Stimulated activated CD4-positive, alpha-beta T cell treated with anti-CD3 and anti-CD28 coated beads, Interleukin-2, amount 100 ng/mL, for 48 hours (primary cell): Measurements from ENCODE around the gene ZFYVE27.

Experiments
- DNase-seq, 2 donors: peaks; one replicate each; pipeline ENCODE4 v3.0.0-alpha.2; 2020

ZFYVE27 gene

DNA sequence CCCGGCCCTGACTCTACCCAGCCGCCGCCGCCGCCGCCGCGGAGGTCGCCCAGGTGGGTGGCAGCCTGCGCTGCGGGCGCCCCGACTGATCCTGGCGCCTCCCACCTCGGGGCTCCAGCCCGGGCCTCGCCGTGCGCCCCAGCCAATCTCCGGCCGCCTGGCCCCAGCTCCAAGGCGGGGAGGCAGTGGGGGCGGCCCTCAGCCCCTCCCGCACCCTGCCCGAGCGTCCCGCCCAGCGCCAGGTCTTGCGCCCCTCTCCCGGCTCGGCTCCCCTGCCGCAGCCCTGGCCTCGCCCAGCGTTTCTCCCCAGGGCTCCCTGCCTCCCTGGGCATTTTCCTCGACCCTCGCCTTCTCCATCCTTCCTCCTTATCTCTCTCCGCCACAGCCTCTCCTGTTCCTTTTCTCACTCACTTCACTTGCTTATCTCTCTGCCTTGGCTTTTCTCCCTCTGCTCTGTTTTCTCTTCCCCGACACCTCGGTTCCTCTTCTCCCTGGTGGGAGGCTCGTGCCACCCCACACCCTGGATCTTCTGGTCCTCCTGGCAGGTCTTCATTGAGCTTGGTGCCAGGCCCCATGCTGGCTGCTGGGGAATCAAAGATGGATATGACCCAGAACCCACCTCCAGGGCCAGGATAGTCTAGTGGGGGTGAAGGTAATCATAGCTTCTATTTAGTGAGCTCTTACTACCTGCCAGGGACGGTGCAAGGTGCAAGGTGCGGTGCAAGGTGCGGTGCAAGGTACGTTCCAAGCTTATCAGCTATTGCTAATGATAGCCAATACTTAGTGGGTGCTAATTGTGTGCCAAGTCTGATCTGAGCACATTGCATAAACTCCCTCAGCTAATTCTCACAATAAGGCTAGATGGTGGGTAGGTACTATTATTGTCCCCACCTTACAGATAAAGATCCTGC, 35.2 kb downstream of the ZFYVE27 start, which contains the start of gene SFRP5:
Gene SFRP5, minus strand, starts transcription at position 87 of the 911 bp plus-strand sequence. CDS start 166 bp downstream, outside the sequence.
- no peak for DNase-seq

DNA sequence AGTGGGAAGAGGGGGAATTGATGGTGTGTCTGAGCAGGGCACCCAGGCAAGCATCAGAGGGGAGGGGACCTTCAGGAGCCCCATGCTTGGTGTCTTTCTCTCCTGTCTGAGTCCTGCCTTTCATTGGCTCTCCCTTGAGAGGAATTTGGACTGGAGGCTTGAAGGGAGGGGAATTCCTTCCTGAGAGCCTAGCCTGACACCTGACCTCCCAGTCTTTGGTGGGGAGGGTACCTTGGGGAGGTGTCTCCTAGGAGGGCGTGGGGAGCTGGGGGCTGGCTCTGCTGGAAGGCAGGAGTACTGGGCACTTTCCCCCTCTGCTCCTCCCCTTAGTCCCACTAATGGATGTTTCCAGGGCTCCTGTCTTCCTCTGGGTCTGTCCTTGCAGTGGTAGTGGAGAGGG, 36.2 kb downstream of the ZFYVE27 start:
- DNase-seq, result no peak

DNA sequence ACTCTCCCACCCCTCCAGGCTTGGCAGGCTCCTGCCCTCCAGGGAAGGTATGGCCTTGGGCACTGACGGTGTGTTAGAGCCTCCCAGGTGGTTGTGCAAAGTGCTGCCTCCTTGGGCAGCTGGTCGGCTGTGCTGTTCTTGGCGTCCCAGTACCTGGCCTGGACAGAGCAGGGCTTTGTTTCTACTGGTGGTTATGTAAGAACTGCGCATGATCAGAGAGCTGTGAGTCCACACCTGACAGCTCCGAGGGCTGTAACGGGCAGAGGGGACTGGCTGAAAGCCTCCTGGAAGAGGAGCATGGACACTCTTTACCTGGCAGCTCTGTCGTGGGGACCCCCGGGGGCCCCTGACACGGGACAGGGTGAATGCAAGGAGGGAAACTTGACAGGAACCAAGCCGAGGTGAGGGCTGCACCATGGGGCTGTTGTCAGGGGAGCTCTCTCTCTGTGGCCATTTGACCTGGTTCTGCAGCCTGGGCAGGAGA, 37.9 kb downstream of the ZFYVE27 start:
- DNase-seq, result no peak

DNA sequence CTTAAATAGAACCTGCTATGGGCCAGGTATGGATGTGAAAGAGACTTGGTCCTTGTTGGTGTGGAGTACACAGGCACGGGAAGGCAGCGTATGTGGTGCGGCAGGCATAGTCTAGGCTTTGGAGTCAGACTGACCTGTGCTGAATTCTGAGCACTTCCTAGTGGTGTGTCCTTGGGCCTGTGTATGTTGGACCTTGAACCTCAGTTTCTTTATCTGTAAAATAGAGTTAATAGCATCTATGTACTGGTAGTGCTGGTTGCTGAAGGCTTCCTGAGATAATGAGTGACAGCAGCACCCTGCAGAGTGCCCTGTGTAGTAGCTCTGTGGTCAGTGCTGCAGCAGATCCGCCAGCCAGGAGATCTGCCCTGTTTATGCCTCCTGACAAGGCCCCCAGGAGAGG, 40.2 kb downstream of the ZFYVE27 start:
- DNase-seq, result no peak

DNA sequence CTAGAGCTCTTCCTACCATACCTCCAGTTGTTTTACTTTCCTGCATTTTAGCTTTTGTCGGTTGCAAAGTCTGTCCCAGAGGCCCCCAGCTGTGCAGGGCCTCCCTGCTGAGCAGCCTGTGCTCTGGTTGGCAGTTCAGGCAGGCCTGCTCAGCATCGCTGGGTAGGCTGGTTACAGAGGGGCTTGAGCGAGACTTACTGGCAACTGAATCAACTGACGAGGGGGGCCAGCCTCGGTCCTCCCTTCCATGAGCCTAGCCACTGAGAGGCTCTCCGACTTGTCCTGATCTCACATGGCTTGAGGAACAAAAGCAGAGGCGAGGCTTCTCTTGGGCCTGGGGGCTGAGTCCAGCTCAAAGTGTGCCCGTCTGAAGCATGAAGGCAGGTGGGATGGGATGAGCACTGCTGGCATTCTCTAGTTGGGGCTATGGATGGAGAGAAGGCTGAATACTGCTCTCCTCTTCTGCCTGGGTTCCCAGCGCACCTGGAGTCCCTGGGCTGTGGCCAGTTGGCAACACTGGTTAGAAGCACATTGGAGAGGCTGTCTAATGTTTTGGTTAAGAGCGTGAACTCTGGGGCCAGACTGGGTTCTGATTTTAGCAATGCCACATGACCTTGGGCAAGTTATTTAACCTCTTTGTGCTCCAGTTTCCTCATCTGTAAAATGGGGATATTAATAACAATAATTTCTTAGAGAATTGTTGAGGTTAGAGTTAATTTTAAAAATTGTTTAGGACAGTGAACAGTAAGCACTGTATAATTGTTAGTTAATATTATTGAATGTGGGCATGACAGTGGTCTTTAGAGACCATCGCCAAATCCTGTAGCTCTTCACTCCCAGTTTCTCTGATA, 41.7 kb downstream of the ZFYVE27 start:
- no peak for DNase-seq

DNA sequence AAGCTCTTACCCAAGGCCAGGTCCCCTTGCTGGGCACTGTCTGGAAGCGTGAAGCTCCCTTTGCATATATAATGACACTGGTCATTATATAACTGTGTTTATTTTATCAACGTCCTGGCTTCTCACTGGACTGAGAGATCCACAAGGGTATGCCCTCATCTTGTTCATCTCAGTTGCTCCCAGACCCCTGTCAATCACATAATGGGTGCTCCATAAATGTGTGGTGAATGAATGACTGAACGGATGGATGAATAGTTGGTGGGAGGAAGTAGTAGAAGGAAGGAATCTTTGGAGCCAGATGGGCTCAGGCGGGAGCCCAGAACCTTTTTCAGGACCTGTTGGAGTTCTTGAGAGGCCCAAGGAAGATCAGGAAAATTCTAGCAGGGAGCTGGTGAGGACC, 42.6 kb downstream of the ZFYVE27 start:
- no peak for DNase-seq

DNA sequence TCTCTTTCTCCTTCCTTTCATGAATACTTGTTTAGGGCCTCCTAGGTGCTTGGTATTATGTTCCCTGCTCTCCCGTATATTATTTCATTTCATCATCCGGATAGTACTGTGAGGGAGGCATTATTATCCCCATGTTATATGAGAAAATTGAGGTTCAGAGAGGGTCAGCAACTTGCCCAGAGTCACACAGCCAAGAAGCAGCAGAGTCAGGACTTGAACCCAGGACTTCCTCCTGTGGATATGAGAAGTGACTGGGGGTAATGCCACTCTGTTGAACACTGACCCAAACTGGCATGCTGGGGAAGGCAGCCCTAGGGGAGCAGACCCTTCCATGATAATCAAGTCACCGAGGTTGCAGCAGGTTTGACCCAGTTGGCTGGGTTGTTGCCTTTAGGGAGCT, 43.0 kb downstream of the ZFYVE27 start:
- DNase-seq, result no peak

DNA sequence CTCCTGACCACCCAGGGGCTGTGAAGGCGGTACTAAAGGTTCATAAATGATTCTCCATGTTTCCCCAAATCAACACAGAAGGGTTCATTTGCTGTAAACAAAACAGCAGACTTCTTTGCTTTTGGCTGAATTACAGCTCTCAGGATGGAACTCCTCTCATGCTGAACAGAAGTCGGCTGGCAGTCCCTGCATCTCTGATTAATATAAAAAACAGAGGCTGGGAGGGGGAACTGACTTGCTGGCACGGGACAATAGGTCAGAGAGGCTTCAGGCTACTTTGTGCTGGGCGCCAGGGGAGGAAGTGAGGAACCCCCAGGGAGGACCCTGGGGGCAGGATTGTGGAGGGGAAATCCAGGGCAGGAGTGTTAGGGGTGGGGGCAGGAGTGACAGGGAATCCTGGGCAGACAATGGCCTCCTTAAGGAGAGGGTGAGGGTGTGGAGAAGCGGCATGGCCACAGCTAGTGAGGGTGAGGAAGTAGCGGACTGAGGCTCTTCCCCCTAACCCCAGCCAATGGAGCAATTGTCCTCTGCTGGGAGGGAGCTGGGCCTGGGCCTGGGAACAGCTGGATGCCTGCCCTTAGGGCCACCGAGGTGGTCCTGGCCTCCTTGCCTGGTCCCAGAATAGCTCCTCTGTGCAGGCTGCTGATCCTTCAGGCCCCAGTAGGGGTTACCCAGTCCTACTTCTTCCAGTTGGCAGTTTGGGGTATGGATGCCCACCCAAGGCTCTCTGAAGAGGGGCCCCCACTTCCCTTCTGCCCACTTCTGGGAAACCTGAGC, 44.1 kb downstream of the ZFYVE27 start:
- no peak for DNase-seq

DNA sequence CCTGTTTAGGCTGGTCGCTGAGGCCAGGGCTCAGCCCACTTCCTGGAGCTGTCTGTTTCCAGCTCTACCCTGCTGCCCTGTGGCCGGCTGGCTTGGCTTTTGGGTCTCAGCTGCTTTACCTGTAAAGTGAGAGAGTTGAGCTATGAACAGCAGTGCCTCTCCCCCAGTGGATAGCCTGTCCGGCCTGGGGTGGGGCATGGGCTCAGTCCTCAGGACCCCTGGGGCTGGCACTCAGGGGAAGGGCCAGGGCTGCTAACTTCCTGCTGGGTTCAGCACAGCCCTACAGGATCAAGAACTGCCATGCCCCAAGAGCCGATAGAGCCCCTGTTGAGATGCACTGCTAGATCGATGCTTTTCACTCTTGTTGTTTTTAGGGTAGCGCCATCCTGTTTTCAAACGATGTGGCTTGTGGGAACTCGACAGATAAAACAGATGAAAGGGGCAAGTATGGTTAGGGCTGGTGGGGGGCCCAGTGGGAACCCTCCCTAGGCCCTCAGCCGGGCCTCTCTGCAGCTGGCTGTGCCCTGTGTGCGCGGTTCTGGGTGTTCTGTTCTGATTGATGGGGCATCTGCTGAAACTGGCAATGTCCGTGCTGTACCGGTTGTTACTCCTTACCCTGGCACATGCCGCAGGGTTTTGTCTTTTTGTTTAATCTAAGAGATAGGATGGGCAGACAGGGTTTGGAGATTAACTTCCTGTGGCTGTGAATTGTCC, 44.8 kb downstream of the ZFYVE27 start:
- no peak for DNase-seq

DNA sequence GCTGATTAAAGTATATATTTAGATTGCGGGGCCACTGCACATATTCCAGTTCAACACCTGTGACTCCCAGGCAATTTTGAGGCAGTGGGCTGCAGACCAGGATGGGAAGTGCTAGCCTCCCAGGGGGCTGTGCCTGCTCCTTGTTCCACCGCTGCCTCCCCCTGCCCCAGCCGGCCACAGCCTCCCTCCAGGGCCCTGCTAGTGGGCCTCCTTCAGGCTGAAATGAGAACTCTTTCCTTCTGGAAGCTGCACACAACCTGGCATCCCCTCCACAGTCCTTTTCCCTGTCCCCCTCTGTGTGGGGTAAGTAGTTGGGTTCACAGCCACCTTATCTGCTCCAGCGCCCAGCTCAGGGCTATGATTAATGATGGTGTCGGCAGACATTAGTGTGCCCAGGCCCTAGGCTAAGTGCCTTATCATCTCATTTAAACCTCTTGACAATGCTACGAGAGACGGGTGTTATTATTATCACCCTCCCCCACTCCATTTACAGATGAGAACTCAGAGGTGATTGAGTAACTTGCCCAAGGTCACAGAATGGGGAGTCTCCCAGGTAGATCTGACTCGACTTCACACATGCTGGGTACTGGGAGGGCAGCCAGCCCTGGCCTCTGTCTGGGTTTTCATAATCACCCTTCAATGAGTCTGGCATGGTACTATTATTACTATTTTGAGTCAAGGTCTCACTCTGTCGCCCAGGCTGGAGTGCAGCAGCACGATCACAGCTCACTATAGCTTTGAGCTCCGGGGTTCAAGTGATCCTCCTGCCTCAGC, 45.7 kb downstream of the ZFYVE27 start:
- DNase-seq, result no peak

DNA sequence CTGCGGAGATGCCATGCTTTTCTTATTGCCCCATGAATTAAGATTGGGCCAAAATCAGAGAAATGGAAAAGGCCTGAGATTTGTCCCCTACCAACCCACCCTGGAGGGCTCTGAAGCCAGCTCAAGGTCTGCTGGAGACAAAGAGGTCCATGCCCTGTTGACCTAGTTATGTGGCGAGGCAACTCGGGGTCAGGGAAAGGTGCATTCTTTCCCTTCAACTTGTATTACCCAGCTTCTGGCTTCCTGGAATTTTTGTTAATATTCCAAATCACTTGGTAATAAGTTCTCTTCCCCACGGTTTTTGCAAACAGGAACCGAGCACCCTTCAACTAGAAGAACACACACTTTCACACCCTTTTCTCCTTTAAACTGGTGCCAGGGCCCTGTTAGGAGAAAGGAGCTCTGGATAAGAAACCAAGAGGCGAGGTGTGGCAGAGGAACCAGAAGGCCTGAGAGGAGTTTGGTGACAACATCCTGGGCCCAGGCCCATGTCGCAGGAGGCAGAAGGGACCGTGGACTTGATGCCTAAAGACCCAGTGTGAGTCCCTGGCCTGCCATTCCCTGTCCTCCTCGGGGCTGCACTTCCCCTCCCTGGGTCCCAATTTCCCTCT, 47.4 kb downstream of the ZFYVE27 start:
- no peak for DNase-seq

DNA sequence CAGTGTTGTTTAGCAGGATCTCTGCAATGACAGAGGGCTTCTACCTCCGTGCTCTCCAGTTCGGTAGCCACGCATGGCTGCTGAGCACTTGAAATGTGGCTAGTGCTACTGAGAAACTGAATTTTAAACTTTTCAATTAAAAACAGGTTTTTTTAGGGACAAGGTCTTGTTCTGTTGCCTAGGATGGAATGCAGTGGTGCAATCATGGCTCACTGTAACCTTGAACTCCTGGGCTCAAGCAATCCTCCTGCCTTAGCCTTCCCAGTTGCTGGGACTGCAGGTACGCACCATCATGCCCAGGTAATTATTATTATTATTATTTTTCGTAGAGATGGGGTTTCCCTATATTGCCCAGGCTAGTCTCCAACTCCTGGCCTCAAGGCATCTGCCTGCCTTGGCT, 48.3 kb downstream of the ZFYVE27 start:
- no peak for DNase-seq

DNA sequence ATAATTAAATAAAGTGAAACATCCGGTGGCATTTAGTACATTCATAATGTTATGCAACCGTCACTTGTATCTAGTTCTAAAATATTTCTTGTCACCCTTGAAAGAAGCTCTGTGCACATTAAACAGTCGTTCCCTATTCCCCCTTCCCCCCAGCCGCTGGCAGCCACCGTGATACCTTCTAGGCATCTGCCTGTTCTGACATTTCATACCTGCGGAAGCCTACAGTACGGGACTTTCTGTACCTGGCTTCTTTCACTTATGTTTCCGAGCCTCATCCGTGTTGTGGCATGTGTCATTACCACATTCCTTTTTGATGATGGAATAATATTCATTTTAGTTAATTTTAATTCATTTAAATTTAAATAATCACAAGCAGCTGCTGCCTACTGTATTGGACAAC, 48.8 kb downstream of the ZFYVE27 start:
- no peak for DNase-seq

DNA sequence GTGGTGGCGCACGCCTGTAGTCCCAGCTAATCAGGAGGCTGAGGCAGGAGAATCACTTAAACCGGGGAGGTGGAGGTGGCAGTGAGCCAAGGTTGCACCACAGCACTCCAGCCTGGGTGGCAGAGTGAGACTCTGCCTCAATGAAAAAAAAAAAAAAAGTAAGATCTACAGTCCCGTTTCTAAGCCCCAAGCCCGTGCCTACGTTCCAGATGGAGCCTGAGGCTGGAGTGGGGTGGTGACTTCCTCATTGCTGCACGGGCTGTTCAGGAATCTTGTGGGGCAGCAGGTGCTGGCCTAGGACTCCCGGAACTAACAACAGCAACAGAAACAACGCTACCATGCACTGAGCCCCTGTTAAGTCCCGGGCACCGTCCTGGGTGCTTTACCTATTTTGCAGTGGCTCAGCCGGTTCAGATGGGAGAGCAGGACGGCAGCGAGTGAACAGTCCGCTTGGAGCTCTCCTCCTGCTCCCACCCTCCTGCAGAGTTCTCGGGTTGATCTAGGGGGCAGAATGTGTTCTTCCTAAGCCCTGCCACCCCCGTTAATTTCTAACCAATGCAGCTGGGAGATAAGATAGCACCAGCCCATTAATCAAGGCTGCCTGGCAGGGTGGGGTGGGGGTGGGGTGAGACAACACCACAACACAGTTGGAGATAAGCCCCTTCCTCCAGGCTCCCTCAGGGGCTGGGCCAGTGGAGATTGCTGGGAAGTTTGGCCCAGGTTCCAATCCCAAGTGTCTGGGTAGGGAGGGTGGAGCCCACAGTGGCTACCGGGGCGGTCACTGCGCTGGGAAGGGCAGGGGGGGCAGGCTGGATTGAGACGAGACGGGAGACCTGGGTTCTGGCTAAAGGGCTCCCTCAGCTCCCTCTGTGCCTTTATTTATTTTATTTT, 51.9 kb downstream of the ZFYVE27 start:
- DNase-seq, result no peak

DNA sequence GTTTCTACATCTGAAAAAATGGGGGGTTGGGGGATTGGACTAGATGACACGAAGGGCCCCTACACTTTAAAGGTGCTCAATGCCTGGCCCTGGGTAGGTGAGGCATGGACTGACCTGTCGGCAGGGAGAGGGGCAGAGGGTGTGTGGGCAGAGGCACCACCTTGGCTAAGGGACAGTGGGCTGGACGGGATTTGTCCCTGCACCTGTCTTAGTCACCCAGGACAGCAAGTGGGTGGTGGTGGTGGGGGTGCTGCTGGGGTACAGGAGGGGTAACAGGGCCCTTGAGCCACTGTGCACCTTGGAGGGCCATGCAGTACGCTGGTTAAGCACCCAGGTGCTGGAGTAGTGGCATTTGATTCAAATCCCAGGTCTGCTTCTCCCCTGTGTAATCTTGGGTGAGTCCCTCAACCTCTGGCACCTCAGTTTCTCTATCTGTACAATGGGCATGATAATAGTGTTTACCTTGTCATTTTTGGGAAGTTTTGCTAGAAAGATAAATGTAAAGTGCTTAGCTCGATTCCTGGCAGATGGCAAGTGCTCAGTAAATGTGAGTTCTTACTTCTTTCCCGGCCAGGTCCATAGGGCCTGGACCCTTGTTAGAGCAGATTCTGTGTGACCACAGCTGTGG, 53.0 kb downstream of the ZFYVE27 start:
- DNase-seq, result no peak

DNA sequence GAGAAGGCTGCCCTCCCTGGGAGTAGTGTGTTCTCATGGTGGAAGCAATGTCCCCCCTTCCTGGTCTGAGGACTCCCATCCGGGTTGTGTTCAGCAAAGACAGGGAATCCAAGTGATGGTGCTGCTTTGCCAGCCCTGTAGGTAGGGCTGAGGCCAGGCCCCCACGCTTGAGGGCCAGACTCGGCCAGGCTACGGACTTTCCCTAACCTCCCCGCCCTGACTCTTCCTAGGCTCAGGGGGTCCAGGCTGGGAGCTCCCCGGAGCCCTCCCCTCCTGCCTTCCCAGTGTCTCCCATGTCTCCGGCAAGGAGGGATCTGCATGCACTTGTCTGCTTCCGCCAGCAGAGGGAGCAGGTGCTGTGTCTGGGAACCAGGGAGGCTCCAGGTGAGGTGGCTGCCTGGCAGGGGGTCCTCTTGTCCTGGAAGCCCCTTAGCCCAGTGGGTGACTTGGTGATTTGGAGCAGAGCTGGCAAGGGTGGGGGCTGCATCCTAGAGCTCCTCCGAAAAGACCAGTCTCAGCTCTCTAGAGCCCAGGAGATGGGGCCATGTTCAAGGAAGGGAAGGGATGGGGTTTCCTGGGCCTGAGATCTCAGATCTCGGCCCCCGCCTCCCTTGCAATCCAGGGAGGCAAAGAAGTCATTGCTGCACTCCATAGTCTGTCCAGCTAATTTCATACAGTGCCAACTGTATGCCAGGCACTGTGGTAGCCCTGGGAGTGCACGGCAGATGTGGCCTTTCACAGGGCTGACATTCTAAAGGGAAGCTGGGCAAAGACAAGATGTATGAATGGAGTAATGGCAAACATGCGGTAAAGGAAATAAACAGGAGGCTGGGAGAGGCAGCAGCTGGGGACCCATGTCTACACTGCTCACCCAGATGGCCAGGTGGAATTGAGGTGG, 55.1 kb downstream of the ZFYVE27 start:
- peak; percentile 71 to 75 for DNase-seq

DNA sequence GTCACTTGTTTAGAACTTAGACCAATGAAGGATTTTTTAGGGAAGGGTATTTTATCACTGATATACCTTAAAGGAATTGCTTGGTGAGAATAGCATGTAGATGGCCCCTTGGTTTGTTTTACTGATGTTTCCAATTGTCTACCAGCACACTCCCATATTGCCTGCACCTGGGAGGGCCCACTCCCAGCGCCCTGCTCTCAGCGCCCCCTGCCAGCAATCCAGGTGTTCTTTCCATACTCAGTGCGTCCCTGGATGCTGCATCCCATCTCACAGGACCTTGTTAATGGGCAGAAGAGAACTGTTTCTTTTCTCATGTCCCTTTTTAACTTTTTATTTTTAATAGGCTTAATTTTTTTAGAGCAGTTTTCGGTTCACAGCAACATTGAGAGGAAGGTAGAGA, 59.0 kb downstream of the ZFYVE27 start:
- DNase-seq, result no peak

DNA sequence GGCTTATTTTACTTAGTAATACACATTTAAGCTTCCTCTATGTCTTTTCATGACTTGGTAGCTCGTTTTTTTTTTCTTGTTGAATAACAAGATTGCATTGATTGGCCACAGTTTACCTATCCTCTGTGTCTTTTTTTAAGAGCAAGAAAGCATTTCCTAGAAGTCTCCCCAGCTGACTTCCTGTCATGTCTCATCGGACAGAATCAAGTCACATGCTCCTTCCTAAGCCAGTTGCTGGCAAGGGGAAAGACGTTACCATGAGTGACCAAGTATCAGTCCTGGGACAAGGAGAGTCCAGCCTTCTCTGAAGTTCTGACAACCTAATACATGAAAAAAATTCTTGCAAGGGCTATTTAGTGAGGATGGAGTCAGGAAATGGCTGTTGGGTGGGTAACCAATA, 59.7 kb downstream of the ZFYVE27 start:
- DNase-seq, result no peak
